T-helper 2 cell (primary cell): ENCODE results near the gene CMIP.

Experiments
- DNase-seq, 5 experiments: peaks; one replicate each; pipeline versions ENCODE4 v3.0.0 to v3.0.0-alpha.2; 2012 to 2022

CMIP gene

GRCh38 chr16:81495321-81496234 is 51.0 kb downstream of the CMIP start:
- no peak for DNase-seq

DNA sequence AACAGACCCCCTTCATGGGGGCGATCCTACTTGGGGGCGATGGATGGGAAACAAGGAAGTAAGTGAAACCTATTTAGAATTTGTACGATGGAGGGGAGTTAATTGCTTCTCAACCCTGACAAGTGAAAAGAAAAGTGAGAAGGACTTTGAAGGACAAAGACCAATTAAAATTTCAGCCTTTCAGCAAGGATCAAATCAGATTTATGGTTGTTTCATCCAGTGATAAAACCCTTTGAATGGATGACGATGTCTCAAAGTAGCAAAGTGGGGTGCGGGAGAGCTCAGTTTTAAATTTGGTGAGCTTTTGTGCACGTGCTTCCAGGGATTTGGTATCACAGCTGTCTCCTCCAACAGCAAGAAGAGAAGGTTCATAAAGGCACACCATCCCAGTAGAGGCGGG is 51.7 kb downstream of the CMIP start:
- DNase-seq, result no peak

- DNase-seq, result no peak
Observed at GRCh38 chr16:81496742-81497141, 52.1 kb downstream of the CMIP start.

GRCh38 chr16:81497690-81498089 is 53.1 kb downstream of the CMIP start:
- DNase-seq, result no peak

DNA sequence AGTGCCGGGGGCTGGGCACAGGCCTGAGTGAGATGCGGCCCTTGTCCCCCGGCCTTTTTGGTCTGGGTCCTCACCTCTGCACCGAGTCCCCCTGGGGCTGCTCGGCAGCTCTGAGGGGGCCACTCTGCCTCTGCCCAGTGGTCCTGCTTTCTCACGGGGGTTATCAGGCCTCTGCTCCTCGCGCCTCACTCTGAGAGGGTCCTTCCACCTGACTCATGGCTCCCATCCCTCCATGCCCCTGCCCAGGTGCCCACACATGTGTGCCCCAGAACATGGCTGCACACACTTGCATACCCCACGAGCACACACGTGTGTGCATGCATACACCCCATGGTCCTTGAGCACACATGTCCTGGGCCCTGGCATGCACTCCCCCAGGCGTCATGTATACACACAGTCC is 53.7 kb downstream of the CMIP start:
- DNase-seq, result no peak

DNA sequence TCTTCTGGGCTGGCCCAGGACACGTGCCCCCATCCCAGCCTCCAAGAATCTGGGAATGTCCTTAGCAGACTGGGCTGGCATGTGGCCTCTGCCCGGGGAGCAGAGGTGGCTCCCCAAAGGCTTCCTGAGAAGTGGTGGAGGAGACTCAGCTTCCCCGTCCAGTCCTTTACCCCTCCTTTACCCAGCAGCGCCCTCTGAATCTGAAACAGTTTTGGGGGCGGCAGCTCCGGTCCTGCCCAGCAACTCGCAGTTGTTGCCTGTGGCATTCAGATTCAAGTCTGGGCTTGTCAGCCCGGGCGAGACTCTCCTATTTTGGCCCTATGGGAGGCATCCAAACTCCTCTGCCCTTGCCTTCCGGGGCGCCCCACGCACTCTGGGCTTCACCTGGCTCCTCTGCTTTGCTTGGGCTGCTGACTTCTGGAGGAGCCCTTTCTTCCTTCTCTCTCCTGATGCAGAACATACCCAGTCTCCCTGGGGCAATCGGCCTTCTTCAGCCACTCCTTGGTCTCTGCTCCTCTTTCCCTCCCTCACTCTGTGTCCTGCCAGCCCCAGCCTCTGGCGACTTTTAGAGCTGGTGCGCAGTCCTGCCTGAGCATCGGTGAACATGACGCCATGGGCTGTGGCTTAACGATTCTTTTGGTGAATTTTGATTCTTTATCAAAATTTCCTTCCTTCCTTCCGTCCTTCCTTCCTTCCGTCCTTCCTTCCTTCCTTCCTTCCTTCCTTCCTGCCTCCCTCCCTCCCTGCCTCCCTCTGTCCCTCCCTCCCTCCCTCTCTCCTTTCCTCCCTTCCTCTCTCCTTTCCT is 55.2 kb downstream of the CMIP start:
- DNase-seq, result no peak

- no peak for DNase-seq
Observed at GRCh38 chr16:81500833-81501521, 56.4 kb downstream of the CMIP start.

DNA sequence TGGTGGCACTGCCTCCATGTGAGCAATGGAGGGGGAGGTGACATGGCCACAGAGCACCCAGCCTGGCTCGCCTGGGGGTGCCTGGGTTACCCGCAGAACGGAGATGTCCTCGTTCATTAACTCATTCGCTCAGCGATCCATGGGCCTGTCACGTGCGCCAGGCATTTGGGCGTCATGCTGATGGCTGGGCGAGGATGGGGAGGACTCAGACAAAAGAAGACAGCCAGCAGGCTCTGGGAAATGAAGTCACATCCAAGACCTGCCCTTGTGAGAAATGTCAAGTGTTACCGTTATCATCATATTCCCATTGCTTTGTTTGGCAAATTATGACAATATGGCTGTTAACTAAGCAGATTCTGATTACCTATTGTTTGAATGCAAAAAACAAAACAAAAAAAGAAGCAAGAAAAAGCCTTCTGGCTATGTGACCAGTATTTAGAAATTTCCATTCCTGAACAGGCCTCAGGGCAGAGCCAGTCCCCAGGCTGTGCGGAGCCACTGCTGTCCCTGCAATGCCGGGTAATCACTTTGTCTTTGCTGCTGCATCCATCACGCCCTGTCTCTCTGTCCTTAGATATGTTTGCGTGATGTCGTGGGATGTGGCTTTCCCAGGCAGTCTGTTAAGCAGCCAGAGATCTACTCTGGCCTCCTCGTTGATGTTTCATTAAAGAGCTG is 57.9 kb downstream of the CMIP start:
- DNase-seq, result no peak

- DNase-seq, result no peak
Observed at GRCh38 chr16:81505011-81505661, 60.5 kb downstream of the CMIP start.

- no peak for DNase-seq
Observed at GRCh38 chr16:81509404-81509803, 64.8 kb downstream of the CMIP start.

GRCh38 chr16:81510016-81510415 is 65.4 kb downstream of the CMIP start:
- DNase-seq, result no peak

DNA sequence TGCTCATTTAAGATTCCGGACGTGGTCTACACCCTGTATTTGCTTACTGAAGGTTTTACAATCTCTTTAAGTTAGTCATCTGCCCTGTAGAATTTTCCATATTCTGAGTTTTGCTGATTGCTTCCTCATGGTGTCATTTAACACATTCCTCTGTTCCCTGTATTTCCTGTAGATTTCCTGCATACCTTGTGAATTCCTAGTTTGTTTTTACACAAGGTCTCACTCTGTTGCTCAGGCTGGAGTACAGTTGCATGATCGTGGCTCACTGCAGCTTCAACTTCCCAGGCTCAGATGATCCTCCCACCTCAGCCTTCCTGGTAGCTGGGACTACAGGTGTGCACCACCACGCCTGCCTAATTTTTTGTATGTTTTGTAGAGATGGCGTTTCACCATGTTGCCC is 66.8 kb downstream of the CMIP start:
- DNase-seq, result no peak

DNA sequence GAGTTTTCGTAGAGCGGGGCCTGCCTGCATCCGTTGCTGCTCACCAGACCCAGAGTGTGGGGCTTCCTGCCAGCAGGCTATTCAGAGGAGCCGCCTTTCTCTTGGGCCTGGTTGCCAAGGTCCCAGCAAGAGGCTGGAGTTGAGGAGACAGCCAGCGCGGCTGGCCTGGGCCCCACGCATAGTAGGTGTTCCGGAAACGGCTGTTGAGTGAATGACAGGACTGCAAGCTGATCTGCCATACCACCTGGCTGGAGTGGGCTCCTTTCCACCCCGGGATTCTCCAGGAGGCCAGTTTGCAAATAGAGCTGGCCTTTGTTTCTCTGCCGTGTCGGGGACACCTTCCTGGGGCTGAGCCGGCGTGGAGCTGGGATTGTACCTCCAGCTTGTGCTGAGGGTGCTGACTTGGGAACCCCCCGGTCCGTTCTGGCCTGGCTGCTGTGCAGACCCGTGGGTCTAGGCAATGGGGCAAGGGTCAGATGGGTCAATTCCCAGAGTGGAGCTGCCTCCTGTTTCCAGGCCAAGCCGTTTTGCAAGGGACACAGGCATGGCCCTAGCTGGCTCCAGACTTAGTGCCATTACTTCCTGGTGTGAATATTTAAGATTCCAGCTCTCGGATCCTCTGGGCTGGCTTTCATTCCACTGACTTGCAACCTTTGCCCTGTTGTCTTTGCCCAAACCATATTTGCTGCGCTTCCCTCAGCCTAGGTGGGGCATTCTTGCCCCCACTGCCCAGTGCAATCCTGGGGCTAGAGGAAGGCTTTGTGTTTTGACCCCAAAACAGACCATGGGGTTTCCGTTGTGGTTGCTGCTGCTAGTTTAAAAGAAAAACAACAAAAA is 68.8 kb downstream of the CMIP start:
- DNase-seq, result no peak

- no peak for DNase-seq
Observed at GRCh38 chr16:81514041-81514559, 69.5 kb downstream of the CMIP start.

GRCh38 chr16:81514568-81515258 is 70.1 kb downstream of the CMIP start:
- no peak for DNase-seq

DNA sequence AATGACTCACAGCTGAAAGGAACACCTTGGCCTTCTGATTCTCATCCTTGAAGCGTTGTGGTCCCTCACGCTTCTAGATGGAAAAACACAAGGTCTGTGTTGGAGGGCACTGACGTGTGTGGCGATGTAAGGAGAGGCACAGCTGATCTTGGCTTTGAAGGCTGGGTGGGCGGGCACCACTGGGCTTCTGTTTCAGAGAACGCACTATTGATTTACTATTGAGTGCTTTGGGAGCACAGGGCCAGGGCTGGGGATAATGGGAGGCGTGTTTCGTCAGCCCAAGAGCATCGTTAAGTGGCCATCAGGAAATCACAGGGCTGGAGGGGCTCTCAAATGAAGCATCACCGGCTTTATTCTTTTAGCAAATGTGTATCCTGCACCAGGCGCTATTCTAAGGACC is 70.7 kb downstream of the CMIP start:
- DNase-seq, result no peak

DNA sequence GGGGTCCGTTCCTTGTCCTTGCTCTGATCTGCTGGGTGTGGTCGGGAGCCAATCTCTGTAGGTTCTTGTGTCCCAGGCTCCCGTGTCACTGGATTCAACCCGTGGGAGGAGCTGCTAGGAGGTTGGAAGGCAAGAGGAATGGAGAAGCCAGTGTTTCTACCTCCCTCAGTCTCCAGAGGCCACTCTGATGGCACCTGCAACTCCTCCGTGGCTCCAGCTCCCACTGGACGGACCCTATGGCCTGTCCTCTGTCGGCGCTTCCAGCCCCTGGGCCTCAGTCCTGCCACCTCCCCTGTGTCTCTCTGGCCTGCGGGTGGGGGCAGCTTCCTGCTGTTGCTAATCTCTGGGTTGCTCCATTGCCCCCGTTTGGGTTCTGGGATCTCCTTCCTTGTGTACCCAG is 71.1 kb downstream of the CMIP start:
- no peak for DNase-seq

- no peak for DNase-seq
Observed at GRCh38 chr16:81516478-81517149, 72.0 kb downstream of the CMIP start.

GRCh38 chr16:81517150-81517499 is 72.5 kb downstream of the CMIP start:
- DNase-seq, result no peak
